ENCODE data around the gene CDH15.

CDH15 gene

DNA sequence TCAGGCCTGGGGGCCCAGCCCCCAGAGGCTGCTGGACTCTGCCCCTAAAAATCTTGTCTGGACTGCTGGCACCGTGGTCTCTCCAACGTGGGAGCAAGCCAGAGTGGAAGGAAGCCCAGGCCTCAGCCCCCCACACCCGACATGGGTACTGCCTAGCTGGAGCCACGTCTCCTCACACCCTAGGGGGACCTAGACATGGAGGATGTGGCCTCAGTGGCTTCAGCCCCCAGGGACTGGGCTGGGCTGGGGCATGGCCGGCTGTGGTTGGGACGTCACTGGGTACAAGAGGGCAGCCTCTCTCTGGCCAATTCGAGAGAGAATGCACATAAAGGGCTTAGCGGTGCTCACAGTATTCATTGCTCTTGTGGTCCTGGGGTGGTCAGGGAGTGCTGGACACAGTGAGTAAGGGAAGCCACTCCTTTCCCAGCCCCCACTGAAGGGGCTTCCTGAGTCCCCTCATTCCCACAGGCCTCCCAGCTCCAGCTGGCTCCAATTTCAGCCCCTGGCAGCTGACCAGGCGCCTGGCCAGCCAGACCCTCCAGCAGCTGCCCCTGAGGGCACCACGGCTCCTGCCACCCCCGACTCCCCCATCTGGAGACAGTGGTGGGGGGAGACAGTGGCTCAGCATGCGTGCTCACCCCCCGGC lies 1.1 kb downstream of the CDH15 start:
- Mint-ChIP-seq H3K4me1 (ENCODE audit: low read depth) (peaks cover 5% of the 10 kb centered on the region), H3K36me3 (no peaks in the 10 kb centered on the region), H3K27me3 (no peaks in the 10 kb centered on the region), H3K9me3 (ENCODE audit: low read depth) (no peaks in the 10 kb centered on the region), H3K27ac (no peak overlapping the region), H3K4me3 (no peak overlapping the region)

DNA sequence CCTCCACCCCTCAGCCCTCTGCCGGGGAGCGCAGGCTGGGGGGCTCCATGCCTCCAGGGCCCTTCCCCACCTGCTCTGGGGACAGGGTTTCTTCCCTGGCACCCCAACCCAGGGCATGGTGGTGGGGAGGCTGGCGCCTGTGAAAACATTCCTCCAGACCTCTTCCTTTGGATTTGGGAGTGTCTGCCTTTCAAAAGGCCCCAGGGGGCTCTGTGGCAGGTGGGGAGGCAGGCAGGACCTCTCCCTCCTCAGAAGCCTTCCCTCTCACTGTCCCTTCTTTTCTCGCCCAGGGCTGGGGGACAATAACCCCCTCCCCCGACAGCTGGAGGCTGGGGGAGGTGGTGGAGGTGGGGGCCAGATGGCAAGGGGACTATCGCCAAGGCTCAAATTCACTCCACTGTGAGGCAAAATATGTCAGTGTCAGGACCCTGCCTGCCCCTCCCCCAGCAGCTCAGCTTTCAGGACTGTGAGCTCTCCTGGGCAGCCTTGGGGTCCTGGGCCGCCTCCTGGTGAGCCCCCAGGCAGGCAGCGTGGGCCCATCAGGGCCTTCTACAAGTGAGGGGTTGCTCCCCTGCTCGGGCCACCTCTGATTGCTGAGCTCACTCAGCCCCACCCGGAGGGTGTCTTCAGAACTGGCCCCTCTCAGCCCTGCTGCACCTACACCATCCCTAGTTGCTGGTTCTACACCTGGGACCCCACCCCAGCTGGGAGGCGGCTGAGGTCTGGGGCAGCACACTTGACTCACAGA lies 1.8 kb downstream of the CDH15 start:
- Mint-ChIP-seq H3K27ac (no peak overlapping the region), H3K36me3 (no peaks in the 10 kb centered on the region), H3K9me3 (ENCODE audit: low read depth) (no peaks in the 10 kb centered on the region), H3K27me3 (no peaks in the 10 kb centered on the region), H3K4me1 (ENCODE audit: low read depth) (peaks cover 5% of the 10 kb centered on the region), H3K4me3 (no peak overlapping the region)

DNA sequence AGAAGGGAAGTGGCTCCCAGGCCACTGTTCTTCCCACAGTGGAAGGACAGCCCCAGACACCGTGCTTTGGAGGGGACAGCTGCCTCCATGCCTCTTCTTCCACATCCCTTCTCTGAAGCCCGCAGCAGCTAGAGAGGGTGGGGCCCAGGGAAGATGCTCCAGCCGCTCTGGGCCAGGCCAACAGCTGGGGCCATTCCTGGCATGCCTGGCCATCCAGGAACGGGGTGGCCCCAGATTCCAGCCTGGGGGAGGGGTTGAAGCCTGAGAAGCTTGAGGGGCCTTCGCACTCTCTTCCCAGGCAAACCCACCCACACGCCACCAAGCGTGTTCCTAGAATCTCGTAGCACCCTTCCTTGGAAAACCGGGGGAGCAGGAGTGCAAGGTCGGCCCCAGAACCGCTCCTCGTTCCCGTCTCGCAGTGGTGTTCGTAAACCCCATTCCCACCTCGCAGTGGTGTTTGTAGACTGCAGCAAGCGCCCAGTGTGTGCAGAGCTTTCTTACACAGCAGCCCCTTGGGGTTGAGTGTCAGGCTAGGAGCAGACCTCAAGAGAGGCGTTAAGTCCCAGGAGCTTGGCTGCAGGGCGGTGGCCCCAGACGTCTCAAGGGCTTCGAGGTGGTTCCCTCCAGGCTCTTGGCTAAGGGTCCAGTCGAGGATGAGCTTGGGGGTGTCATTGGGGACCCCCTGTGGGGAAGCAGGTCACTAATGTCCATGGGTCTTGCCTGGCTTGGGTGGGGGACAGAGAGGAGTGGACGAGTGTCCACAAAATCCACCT lies 2.7 kb downstream of the CDH15 start:
- no peaks in the 10 kb centered on the region for H3K9me3 Mint-ChIP-seq (ENCODE audit: low read depth)
- no peak overlapping the region for H3K27ac Mint-ChIP-seq
- H3K4me3 Mint-ChIP-seq: no peak overlapping the region
- no peaks in the 10 kb centered on the region for H3K36me3 Mint-ChIP-seq
- peaks cover 5% of the 10 kb centered on the region for H3K4me1 Mint-ChIP-seq (ENCODE audit: low read depth)
- no peaks in the 10 kb centered on the region for H3K27me3 Mint-ChIP-seq

DNA sequence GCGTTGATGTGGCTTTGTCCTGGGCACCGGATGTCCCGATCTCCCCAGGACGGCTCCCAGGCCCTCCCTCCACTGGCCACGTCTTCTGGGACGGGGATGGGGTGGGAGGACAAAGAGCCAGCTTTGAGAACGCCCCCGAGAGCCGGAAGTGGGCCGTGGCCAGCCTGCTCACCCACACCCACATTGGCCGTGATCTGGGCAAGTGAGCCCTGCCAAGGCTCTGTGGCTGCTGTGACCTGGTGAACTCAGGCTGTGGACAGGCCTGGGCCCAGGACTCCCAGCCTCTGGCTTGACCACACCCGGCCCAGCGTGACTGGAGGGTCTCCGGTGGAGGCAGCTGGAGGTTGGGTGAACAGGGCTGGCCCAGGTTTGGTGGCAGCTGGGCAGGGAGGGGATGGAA lies 3.3 kb downstream of the CDH15 start:
- no peaks in the 10 kb centered on the region for H3K36me3 Mint-ChIP-seq
- no peak overlapping the region for H3K27ac Mint-ChIP-seq
- H3K4me3 Mint-ChIP-seq: no peak overlapping the region
- no peaks in the 10 kb centered on the region for H3K27me3 Mint-ChIP-seq
- H3K4me1 Mint-ChIP-seq (ENCODE audit: low read depth): peaks cover 5% of the 10 kb centered on the region
- no peaks in the 10 kb centered on the region for H3K9me3 Mint-ChIP-seq (ENCODE audit: low read depth)

DNA sequence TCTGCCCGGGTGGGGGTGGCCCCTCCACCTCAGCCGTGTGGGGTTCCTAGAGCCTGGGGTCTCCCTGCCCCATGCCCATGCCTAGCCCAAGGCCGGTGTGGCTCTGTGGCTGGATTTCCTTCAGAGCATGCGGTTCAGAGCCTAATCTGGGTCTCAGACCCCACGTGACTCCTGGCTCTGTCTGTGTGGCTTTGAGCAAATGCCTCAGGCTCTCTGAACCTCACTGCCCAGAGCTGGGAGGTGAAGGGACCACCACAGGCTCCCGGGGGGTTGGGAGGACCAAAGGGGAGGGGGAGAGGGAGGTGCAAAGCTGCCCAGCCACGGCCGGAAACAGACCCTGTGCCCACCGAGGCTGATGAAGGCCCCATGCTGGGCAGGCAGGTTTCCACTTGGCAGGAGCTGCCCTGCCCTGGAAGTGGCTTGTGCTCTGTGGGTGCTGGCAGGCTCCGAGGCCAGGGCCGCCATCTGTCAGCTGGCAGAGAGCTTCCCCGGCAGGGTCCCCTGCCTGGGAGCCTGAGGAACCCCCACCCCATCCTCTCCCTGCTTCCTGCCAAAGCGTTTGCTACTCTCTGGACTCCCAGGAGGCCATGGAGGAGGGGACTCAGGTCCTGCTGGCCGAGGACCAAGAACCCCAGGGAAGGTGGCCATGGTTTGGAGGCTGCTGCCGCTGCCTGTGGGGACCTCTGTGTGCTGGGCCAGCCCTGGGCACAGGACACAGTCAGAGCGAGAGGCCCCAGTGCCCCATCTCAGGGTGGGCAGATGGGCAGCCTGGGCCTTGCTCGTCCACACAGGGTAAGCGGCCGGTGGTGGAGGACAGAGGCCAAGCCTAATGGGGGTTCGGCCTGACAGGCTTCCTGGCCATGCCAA lies 4.0 kb downstream of the CDH15 start:
- H3K27ac Mint-ChIP-seq: no peak overlapping the region
- H3K27me3 Mint-ChIP-seq: no peaks in the 10 kb centered on the region

DNA sequence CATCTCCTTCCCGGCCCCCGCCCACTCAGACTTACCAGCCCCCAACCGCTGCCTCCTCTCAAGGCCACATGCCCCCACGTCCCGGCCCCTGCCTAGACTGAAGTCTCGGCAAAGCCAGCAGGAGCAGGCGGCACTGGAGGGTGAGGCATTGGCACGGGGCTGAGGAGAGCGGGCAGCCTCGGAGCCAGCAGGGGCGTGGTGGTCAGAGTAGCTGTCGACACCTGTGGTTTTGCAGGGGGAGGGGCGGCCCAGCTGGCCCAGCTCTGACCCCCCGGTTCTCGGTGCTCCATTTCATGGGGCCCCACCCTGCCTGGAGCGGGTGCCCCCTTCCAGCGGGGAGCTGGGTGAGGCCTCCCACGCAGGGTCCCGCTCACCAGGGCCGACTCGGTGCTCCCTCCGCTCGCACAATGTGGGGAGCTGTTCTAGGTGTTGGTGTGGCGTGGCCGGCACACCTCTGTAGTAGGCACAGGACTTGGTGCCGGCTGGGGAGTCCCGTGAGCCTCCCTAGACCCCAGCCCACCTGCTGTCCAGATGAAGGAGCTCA lies 4.7 kb downstream of the CDH15 start:
- H3K36me3 Mint-ChIP-seq: no peaks in the 10 kb centered on the region
- no peaks in the 10 kb centered on the region for H3K27me3 Mint-ChIP-seq
- H3K9me3 Mint-ChIP-seq (ENCODE audit: low read depth): no peaks in the 10 kb centered on the region
- H3K4me3 Mint-ChIP-seq: no peak overlapping the region
- H3K27ac Mint-ChIP-seq: no peak overlapping the region
- H3K4me1 Mint-ChIP-seq (ENCODE audit: low read depth): peaks cover 2% of the 10 kb centered on the region

More for the DNA sequence above, 4.0 kb downstream of the CDH15 start:
- H3K9me3 Mint-ChIP-seq (ENCODE audit: low read depth): no peaks in the 10 kb centered on the region
- no peak overlapping the region for H3K4me3 Mint-ChIP-seq
- H3K4me1 Mint-ChIP-seq (ENCODE audit: low read depth): peaks cover 4% of the 10 kb centered on the region
- no peaks in the 10 kb centered on the region for H3K36me3 Mint-ChIP-seq

DNA sequence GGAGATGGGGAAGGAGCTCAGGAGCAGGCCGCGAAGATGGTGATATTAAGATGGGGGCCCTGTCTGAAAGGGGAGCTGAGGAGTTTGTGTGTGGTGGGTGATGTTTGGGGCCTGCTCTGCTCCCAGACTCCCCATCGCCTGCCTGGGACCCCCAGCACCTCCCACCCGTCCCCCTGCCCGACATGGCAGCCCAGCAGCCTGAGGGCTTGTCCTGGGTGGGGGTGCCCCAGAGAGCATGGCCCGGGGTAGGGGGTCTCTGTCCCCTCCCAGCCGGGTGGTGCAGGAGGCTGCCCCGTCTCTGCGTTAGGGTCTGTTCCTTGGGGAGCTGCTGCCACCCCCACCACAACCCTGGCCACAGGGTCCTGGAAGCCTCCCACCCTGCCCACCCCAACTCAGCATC lies 5.2 kb downstream of the CDH15 start:
- no peaks in the 10 kb centered on the region for H3K9me3 Mint-ChIP-seq (ENCODE audit: low read depth)
- H3K4me3 Mint-ChIP-seq: no peak overlapping the region
- H3K4me1 Mint-ChIP-seq (ENCODE audit: low read depth): peaks cover 5% of the 10 kb centered on the region
- H3K27me3 Mint-ChIP-seq: no peaks in the 10 kb centered on the region
- H3K36me3 Mint-ChIP-seq: no peaks in the 10 kb centered on the region
- no peak overlapping the region for H3K27ac Mint-ChIP-seq

DNA sequence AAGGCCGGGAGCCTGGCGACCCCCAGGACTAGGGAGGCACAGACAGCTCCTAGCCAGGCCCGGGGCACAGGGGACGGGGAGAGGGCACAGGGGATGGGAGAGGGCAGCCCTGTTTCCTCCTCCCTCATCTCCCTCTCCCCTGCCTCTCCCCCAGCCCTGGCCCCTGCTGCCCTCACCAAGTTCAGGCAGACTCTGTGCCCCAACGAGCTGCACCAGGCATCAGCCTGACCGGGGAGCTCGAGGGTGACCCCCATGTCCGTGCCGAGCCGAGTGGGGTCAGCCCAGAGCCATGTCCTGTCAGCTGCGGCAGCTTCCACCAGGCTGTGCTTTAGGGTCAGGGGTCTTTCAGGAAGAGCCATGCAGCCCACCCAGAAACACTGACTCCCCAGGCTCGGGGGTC lies 6.0 kb downstream of the CDH15 start:
- Mint-ChIP-seq H3K9me3 (ENCODE audit: low read depth) (no peaks in the 10 kb centered on the region), H3K27me3 (no peaks in the 10 kb centered on the region), H3K36me3 (no peaks in the 10 kb centered on the region), H3K4me1 (ENCODE audit: low read depth) (peaks cover 7% of the 10 kb centered on the region), H3K27ac (no peak overlapping the region), H3K4me3 (no peak overlapping the region)

DNA sequence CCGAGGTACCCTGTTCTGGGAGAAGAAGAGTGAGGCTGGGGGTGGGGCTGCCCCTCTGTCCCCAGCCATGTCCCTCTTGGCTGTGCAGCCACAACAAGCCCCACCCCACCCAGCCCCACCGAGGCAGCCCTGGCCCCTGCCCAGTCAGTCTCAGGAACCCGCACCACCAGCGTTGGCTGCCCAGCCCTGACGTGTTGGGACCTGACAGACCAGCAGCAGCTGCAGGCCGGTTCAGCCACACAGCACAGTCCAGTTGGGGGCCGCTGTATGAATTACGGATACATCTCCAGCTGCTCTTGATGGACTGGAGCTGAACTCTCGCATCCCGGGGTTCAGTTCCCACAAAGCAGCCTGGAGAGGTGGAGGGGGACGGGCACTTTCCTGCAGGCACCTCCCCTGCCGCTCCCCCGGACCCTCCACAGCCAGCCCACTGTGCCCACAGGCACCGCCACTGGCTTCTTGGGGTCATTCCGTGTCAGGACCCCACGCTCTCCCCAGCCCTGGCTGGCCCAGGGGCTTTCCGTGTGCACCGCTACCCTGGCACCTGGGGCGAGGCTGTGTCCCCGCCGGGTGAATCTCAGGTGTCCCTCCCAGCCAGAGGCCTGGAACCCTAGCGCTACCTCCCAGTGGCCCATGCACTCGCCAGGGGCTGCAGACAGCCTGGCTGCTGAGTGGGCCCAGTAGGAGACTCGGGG lies 7.1 kb downstream of the CDH15 start:
- Mint-ChIP-seq H3K36me3 (no peaks in the 10 kb centered on the region), H3K4me3 (no peak overlapping the region), H3K4me1 (ENCODE audit: low read depth) (peaks cover 9% of the 10 kb centered on the region), H3K27me3 (no peaks in the 10 kb centered on the region), H3K9me3 (ENCODE audit: low read depth) (no peaks in the 10 kb centered on the region), H3K27ac (no peak overlapping the region)

DNA sequence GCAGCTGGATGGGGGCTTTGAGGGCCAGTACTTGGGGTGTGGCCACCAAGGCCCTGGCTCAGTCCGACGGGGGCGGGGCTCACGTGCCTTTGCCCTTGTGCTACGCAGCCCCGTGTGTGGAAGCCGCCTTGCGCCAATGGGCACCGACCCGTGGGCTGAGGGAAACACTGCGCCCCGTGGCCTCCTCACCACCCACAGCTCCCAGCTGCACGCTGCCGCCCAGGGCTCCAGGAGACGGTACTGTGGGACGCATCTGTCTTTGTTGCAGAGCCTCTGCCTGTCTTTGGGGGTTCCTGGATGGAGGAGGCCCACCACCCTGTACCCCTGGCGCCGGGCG lies 7.6 kb downstream of the CDH15 start:
- Mint-ChIP-seq H3K4me3 (no peak overlapping the region), H3K4me1 (ENCODE audit: low read depth) (peaks cover 9% of the 10 kb centered on the region), H3K27ac (no peak overlapping the region), H3K9me3 (ENCODE audit: low read depth) (no peaks in the 10 kb centered on the region), H3K36me3 (no peaks in the 10 kb centered on the region), H3K27me3 (no peaks in the 10 kb centered on the region)

DNA sequence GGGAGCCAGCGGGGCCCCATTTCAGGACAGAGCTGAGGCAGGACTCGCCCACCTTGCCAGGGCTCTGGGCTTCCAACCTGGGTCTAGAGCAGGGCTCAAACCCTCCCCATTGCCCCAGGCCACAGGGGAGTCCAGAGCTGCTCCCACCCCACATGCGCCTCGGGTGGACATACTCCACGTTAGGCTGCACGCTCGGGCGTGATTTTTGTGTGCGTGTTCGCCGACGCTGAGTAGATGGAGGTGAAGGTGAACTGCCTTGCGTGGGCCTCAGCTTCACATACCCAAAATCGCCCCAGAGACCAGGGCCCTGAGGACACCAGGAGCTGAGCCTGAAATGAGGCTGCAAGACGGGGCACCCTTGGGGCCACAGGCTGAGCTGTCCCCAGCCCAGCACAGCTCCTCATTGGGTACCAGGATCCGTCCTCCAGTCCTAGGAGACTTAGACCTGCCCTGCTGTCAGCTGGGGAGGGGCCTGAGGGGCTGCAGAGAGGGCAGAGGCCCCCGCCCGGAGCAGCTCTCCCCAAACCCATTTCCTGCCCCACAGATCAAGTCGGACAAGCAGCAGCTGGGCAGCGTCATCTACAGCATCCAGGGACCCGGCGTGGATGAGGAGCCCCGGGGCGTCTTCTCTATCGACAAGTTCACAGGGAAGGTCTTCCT lies 8.2 kb downstream of the CDH15 start:
- no peak overlapping the region for H3K4me3 Mint-ChIP-seq
- no peaks in the 10 kb centered on the region for H3K9me3 Mint-ChIP-seq (ENCODE audit: low read depth)
- no peaks in the 10 kb centered on the region for H3K36me3 Mint-ChIP-seq
- H3K4me1 Mint-ChIP-seq (ENCODE audit: low read depth): peaks cover 9% of the 10 kb centered on the region
- no peak overlapping the region for H3K27ac Mint-ChIP-seq
- no peaks in the 10 kb centered on the region for H3K27me3 Mint-ChIP-seq

DNA sequence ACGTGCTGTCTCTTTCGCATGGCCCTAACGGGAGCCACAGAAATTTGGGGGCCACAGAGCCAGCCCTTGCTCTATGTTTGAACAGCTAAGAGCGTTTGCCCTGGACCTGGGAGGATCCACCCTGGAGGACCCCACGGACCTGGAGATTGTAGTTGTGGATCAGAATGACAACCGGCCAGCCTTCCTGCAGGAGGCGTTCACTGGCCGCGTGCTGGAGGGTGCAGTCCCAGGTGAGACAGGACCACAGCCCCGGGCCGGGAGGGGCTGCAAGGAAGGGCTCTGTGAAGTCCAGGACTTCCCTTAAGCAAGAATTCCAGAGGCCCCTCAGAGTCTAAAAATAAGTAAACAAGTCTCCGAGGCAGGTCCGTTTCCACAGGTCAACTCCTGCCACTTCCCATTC lies 11.9 kb downstream of the CDH15 start:
- no peaks in the 10 kb centered on the region for H3K27me3 Mint-ChIP-seq
- H3K27ac Mint-ChIP-seq: no peak overlapping the region
- H3K9me3 Mint-ChIP-seq (ENCODE audit: low read depth): no peaks in the 10 kb centered on the region
- H3K4me3 Mint-ChIP-seq: no peak overlapping the region
- H3K36me3 Mint-ChIP-seq: no peaks in the 10 kb centered on the region
- peaks cover 9% of the 10 kb centered on the region for H3K4me1 Mint-ChIP-seq (ENCODE audit: low read depth)

DNA sequence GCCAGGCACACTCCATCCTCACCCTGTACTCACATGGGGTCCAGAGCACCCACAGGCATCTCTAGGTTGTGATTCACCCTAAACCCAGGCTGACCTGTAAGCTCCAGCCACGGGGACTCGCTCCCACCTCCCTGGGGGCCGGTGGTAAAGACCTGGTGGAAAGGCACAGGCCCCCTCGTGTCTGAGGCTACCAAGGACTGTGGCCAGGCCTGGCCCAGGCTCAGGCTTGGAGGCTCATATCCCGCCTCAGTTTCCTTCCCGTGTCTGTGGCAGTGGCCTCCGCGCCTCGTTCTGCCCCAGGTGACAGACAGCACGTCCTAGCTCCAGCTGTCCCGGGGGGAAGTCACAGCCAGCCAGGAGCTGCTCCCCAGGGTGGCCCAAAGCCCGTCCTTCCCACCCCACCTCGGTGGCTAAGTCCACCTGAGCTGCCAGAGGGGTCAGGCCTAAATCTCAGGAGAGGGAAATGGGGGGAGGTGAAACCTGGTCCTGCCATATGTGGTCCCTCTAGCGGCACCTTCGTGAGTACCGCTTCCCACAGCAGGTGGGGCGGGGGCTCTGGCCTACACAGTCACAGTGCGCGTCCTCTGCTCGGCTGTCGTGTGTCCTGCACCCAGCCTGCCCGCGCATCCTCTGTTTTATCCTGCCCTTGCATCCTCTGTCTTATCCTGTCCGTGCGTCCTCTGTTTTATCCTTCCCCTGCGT lies 12.6 kb downstream of the CDH15 start:
- Mint-ChIP-seq H3K27ac (no peak overlapping the region), H3K9me3 (ENCODE audit: low read depth) (no peaks in the 10 kb centered on the region)

More for the DNA sequence above, 12.6 kb downstream of the CDH15 start:
- Mint-ChIP-seq H3K27me3 (no peaks in the 10 kb centered on the region), H3K4me1 (ENCODE audit: low read depth) (peaks cover 9% of the 10 kb centered on the region), H3K36me3 (no peaks in the 10 kb centered on the region), H3K4me3 (no peak overlapping the region)

Measured in activated naive CD8-positive, alpha-beta T cell (primary cell).